MCF 10A (cell line): Measurements from ENCODE around the gene KRT40. TPM values are rescaled to one million over a fixed set of nuclear protein-coding genes. Genes with fewer than 3 reads are reported as not detected.
A peak's percentile ranks its signal among the peaks of the same experiment; 100 is the strongest.

ENCODE experiments used
- Bru-seq: library from RNA; stranded (reverse); fragments of 400-500 nt; gene quantifications from one replicate; lab custom pipeline; 2021; lab: Mats Ljungman, UMichigan
- BruChase-seq, 2 experiments: library from RNA; stranded (reverse); fragments of 400-500 nt; gene quantifications; one replicate each; lab custom pipeline; 2021; lab: Mats Ljungman, UMichigan
- BruUV-seq: library from RNA; stranded (reverse); fragments of 400-500 nt; replicated peaks from 2 replicates; lab custom pipeline; 2021; lab: Mats Ljungman, UMichigan
- CTCF ChIA-PET: fragments of 300-600 bp; sonication (Branson Sonifier 250); formaldehyde crosslinking; extraction: SDS; loops from one replicate; lab custom pipeline; 2021; ENCODE audit warnings: antibody characterized with exemption, inconsistent platforms; lab: Yijun Ruan, JAX
- POLR2A ChIA-PET: fragments of 300-600, 350-650 bp; sonication (Branson Sonifier 250); formaldehyde crosslinking; extraction: SDS; loops from one replicate; lab custom pipeline; 2020; ENCODE audit warnings: antibody characterized with exemption, inconsistent platforms; lab: Yijun Ruan, JAX
- DNase-seq: peaks from one replicate; pipeline ENCODE4 v3.0.0-alpha.2; 2018; ENCODE audit not compliant: unreplicated experiment
- H3K27ac Mint-ChIP-seq: one replicate; pipeline ENCODE4 v1.8.0; 2022; ENCODE audit warnings: mild to moderate bottlenecking, low read depth, mixed read lengths; ENCODE audit not compliant: unreplicated experiment
- H3K27me3 Mint-ChIP-seq: one replicate; pipeline ENCODE4 v1.8.0; 2022; ENCODE audit warnings: mixed read lengths; ENCODE audit not compliant: insufficient read depth, unreplicated experiment
- H3K36me3 Mint-ChIP-seq: one replicate; pipeline ENCODE4 v1.8.0; 2022; ENCODE audit warnings: mild to moderate bottlenecking, moderate library complexity, mixed read lengths; ENCODE audit not compliant: insufficient read depth, unreplicated experiment
- H3K4me1 Mint-ChIP-seq: one replicate; pipeline ENCODE4 v1.8.0; 2022; ENCODE audit warnings: mixed read lengths; ENCODE audit not compliant: insufficient read depth, unreplicated experiment
- H3K4me3 Mint-ChIP-seq: one replicate; pipeline ENCODE4 v1.8.0; 2022; ENCODE audit warnings: mild to moderate bottlenecking, moderate library complexity, mixed read lengths; ENCODE audit not compliant: unreplicated experiment
- H3K9me3 Mint-ChIP-seq: one replicate; pipeline ENCODE4 v1.8.0; 2022; ENCODE audit warnings: mixed read lengths; ENCODE audit not compliant: unreplicated experiment
- intact Hi-C: fragments of 100-400 bp; cut with micrococcal nuclease; formaldehyde crosslinking; loops from 2 replicates; pipeline ENCODE4 v1.14.1; 2022
- long read RNA-seq: library from polyadenylated mRNA; stranded (forward); transcript quantifications from one replicate; pipeline ENCODE4 v2.0.0, GENCODE V29; 2022
- total RNA-seq: library from RNA; stranded (reverse); gene quantifications from 2 replicates; pipeline ENCODE4 v1.2.3, GENCODE V29; 2022
- TF ChIP-seq, protein P1 (sequence below): fragments of 200-600 bp; IDR thresholded peaks from one replicate; pipeline ENCODE4 v1.8.0; 2022; ENCODE audit warnings: antibody characterized with exemption, mild to moderate bottlenecking; ENCODE audit not compliant: unreplicated experiment

Gene KRT40
- total RNA-seq (not detected in 2 replicates), Bru-seq, nascent RNA (not detected), BruChase-seq, experiment 1, labeled RNA remaining after a 6-hour chase (not detected), BruChase-seq, experiment 2, labeled RNA remaining after a 2-hour chase (not detected)
- long read RNA-seq, result 0 reads

GRCh38 chr17:40984226-40984625 is at the start of gene KRT40:
Gene KRT40, minus strand, starts transcription at chr17:40984326. Its CDS starts 53 bp downstream, at chr17:40984273.
- H3K27ac Mint-ChIP-seq, result no peak within 1 kb of the TSS
- H3K9me3 Mint-ChIP-seq, result no peaks in the 10 kb centered on the region
- H3K4me3 Mint-ChIP-seq, result no peak within 1 kb of the TSS
- intact Hi-C loops, result no loop called here
- peaks cover 26% of the 10 kb centered on the region for H3K27me3 Mint-ChIP-seq
- ChIA-PET POLR2A (interaction anchor here (0.5 to 0.6 kb wide), 3 partner anchors 12 to 367 kb away, joined by 3 to 4 read pairs (median 3); no protein-coding TSS in a partner anchor), CTCF (no interaction called here)
- H3K36me3 Mint-ChIP-seq, result no peaks in the 10 kb centered on the region
- BruUV-seq, result no TSS peak
- H3K4me1 Mint-ChIP-seq, result peaks cover 5% of the 10 kb centered on the region
- no peak for DNase-seq
- TF ChIP-seq, protein P1, sequence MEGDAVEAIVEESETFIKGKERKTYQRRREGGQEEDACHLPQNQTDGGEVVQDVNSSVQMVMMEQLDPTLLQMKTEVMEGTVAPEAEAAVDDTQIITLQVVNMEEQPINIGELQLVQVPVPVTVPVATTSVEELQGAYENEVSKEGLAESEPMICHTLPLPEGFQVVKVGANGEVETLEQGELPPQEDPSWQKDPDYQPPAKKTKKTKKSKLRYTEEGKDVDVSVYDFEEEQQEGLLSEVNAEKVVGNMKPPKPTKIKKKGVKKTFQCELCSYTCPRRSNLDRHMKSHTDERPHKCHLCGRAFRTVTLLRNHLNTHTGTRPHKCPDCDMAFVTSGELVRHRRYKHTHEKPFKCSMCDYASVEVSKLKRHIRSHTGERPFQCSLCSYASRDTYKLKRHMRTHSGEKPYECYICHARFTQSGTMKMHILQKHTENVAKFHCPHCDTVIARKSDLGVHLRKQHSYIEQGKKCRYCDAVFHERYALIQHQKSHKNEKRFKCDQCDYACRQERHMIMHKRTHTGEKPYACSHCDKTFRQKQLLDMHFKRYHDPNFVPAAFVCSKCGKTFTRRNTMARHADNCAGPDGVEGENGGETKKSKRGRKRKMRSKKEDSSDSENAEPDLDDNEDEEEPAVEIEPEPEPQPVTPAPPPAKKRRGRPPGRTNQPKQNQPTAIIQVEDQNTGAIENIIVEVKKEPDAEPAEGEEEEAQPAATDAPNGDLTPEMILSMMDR, result no peak

DNA sequence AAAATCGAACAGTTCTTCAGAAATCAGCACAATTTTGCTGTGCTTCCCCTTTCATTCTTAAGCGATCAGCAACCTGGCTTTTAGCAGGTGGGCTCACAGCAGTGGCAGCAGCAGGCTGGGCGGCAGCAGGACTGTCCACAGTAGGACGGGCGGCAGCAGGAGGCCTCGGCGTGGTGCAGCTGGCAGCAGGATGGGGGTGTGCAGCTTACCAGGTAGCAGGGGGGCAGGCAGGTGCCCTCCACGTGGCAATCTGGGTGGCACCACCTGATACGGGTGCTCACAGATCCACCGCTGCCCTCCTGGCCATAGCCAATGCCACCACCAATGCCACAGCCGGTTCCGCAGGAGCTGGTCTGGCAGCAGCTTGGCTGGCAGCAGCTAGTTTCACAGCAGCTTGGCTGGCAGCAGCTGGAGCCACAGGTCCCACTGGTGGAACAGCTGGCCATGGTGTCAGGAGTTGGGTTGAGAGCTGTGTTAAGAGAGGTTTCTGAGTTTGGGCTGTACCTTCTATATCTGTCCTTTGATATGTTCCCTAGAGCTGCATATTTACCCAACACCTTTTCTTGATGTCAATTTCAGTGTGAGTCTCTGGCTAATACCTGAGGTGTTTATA is 45.6 kb upstream of the KRT40 start, which contains the start of gene KRTAP1-4:
TSS of gene KRTAP1-4 (minus strand) at position 563 of the 613 bp plus-strand sequence. CDS start at position 446, 117 bp downstream.
- intact Hi-C loops, result no loop called here
- no peaks in the 10 kb centered on the region for H3K9me3 Mint-ChIP-seq
- ChIA-PET CTCF (interaction anchor here (1.1 to 1.2 kb wide), 2 partner anchors 293 to 519 kb away, joined by 3 read pairs; no protein-coding TSS in a partner anchor), POLR2A (interaction anchor here (0.5 to 1.5 kb wide), 2 partner anchors 9 to 1252 kb away, joined by 3 to 4 read pairs; no protein-coding TSS in a partner anchor)
- TF ChIP-seq, protein P1, result no peak
- no TSS peak for BruUV-seq
- H3K36me3 Mint-ChIP-seq, result no peaks in the 10 kb centered on the region
- no peak within 1 kb of the TSS for H3K4me3 Mint-ChIP-seq
- no peaks in the 10 kb centered on the region for H3K27me3 Mint-ChIP-seq
- no peaks in the 10 kb centered on the region for H3K4me1 Mint-ChIP-seq
- no peak for DNase-seq
- no peak within 1 kb of the TSS for H3K27ac Mint-ChIP-seq

DNA sequence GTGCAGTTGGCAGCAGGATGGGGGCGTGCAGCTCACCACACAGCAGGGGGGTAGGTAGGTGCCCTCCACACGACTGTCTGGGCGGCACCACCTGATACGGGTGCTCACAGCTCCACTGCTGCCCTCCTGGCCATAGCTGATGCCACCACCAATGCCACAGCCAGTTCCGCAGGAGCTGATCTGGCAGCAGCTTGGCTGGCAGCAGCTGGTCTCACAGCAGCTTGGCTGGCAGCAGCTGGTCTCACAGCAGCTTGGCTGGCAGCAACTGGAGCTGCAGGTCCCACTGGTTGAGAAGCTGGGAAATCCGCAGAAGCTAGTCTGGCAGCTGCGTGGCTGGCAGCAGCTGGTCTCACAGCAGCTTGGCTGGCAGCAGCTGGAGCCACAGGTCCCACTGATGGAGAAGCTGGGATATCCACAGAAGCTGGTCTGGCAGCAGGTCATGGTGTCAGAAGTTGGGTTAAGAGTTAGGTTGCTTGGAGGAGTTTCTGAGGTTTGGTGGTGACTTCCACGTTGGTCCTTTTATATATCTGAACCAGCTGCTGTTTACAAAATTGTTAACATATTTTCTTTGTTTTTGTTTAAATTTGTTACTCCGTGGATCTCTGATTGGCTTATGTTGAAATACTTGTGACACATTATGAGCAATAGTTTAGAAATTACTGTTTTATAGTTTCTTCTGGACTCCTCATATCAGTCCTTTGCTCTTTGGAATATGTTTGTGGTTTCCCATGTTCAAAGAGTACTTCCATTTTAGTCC is 42.8 kb upstream of the KRT40 start, which contains the start of gene KRTAP1-5:
TSS of gene KRTAP1-5 (minus strand) at position 494 of the 757 bp plus-strand sequence. CDS start at position 441, 53 bp downstream.
- peak; percentile 38 for DNase-seq
- ChIA-PET POLR2A (interaction anchor here (0.6 kb wide), 1 partner anchor 370 kb away, joined by 3 read pairs; no protein-coding TSS in a partner anchor), CTCF (interaction anchor here (0.6 kb wide), 1 partner anchor 329 kb away, joined by 3 read pairs; no protein-coding TSS in a partner anchor)
- TF ChIP-seq, protein P1, result no peak
- H3K4me1 Mint-ChIP-seq, result no peaks in the 10 kb centered on the region
- H3K36me3 Mint-ChIP-seq, result no peaks in the 10 kb centered on the region
- peak within 1 kb of the TSS; percentile 14 for H3K27ac Mint-ChIP-seq
- intact Hi-C loops, result no loop called here
- H3K9me3 Mint-ChIP-seq, result no peaks in the 10 kb centered on the region
- no TSS peak for BruUV-seq
- no peaks in the 10 kb centered on the region for H3K27me3 Mint-ChIP-seq
- no peak within 1 kb of the TSS for H3K4me3 Mint-ChIP-seq
